Activated naive CD8-positive, alpha-beta T cell treated with anti-CD3 and anti-CD28 coated beads, Interleukin-2, amount 50 U/mL, for 16 hours (primary cell): ENCODE results near the gene CHAF1B.
A peak's percentile ranks its signal among the peaks of the same experiment; 100 is the strongest.
"Not testable (repeated sequence)": the region's sequence is repeated elsewhere in the genome, so short reads cannot be mapped to it uniquely, and the experiment has no call there.

ENCODE experiments used
- DNase-seq: peaks from one replicate; pipeline ENCODE4 v3.0.0-alpha.2; 2020; ENCODE audit warnings: low read depth, low spot score

CHAF1B gene

GRCh38 chr21:36385233-36386030, at the start of gene CHAF1B:
Gene CHAF1B, plus strand, starts transcription at chr21:36385392. Its CDS starts 745 bp downstream, at chr21:36386137.
- peak; percentile 62 for DNase-seq

GRCh38 chr21:36337099-36337509, 48.1 kb upstream of the CHAF1B start:
- DNase-seq, result no peak

GRCh38 chr21:36338975-36339374, 46.2 kb upstream of the CHAF1B start:
- no peak for DNase-seq

GRCh38 chr21:36342581-36342980, 42.6 kb upstream of the CHAF1B start:
- not testable (repeated sequence) for DNase-seq

- DNase-seq, result no peak
These were observed 40.3 kb upstream of the CHAF1B start for GRCh38 chr21:36344931-36345330.

GRCh38 chr21:36347278-36347961, 37.8 kb upstream of the CHAF1B start:
- no peak for DNase-seq

- DNase-seq, result no peak
These were observed 37.2 kb upstream of the CHAF1B start for GRCh38 chr21:36347962-36348328.

- DNase-seq, result no peak
These were observed 35.9 kb upstream of the CHAF1B start for GRCh38 chr21:36349315-36349714.

GRCh38 chr21:36350282-36350910, 34.8 kb upstream of the CHAF1B start:
- no peak for DNase-seq

- DNase-seq, result no peak
These were observed 30.1 kb upstream of the CHAF1B start for GRCh38 chr21:36354918-36355680.

- no peak for DNase-seq
These were observed 29.3 kb upstream of the CHAF1B start for GRCh38 chr21:36355868-36356267.

GRCh38 chr21:36359185-36359584, 26.0 kb upstream of the CHAF1B start:
- DNase-seq, result no peak

- no peak for DNase-seq
These were observed 16.0 kb upstream of the CHAF1B start for GRCh38 chr21:36369064-36369685.

- no peak for DNase-seq
These were observed 9.2 kb upstream of the CHAF1B start for GRCh38 chr21:36375994-36376393.

GRCh38 chr21:36377391-36377842, 7.8 kb upstream of the CHAF1B start:
- DNase-seq, result no peak

- no peak for DNase-seq
These were observed 5.9 kb upstream of the CHAF1B start for GRCh38 chr21:36379251-36379650.

GRCh38 chr21:36381841-36382589, 3.2 kb upstream of the CHAF1B start:
- DNase-seq, result no peak

- DNase-seq, result not testable (repeated sequence)
These were observed 2.5 kb upstream of the CHAF1B start for GRCh38 chr21:36382722-36383121.

- no peak for DNase-seq
These were observed 333 bp upstream of the CHAF1B start for GRCh38 chr21:36384885-36385232.

GRCh38 chr21:36386031-36386642, 945 bp downstream of the CHAF1B start:
- DNase-seq, result no peak
